ENCODE results near the gene GLO1. TPM values are rescaled to one million over a fixed set of nuclear protein-coding genes. Genes with fewer than 3 reads are reported as not detected.

The GLO1 gene
- total RNA-seq, 4 donors from 2014 or later, result 53.4 to 104 (median 76.1) TPM

DNA sequence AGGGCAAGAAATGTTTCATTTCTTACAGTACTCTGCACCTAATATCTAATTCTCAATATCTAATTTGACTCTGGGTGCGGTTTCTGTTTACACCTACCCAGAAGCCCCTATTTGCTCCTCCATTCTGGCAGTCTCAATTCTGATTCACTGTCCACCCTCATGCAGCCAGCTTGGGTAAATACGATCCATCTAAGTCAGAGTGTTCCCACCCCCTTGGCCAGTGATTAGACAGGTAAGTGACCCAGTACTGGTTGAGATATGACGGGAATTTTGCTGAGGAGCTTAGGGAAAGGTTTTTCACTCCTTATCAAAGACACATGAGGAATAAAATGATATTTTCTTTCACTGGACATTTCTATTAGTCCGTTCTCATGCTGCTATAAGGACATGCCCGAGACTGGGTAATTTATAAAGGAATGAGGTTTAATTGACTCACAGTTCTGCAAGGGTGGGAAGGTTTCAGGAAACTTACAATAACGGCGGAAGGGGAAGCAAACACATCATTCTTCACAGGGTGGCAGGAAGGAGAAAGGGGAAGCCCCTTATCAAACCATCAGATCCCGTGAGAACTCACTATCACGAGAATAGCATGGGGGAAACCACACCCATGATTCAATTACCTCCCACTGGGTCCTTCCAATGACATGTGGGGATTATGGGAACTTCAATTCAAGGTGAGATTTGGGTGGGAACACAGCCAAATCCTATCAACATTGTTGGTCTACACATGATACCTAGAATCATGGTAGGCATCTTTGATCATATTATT, 29.4 kb downstream of the GLO1 start:
- WGBS, 2 donors, result 31 to 38% methylated on average over 6 to 9 of the region's 9 CpGs
- no peak overlapping the region for H3K27ac ChIP-seq
- intact Hi-C loops (cut with DNase I), result no loop called here

DNA sequence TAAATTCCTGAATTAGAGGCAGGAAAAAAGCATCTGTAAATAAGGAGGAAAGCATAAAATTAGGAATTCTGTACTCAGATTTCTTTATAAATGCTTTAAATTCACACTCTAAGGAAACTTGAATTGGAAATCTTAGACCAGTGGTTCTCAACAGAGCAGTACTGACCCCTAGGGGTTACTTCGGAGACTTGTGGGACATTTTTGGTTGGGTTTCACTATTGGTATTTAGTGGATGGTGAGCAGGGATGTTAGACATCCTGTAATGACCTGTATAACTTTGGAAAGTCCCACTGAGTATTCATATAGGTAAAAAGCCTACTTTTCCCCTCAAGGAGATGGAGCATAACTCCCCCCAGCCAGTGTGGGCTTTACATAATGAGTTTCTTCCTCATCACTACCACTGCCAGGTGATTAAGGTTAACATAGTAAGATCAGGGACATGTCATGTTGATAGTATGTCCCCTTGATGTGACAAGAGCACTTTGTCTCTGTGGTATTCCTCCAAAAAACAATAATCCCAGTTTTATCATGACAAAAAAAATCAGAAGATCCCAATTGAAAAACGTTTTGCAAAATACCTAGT, 31.0 kb downstream of the GLO1 start:
- intact Hi-C loops (cut with DNase I), result no loop called here
- TF ChIP-seq, protein P1, sequence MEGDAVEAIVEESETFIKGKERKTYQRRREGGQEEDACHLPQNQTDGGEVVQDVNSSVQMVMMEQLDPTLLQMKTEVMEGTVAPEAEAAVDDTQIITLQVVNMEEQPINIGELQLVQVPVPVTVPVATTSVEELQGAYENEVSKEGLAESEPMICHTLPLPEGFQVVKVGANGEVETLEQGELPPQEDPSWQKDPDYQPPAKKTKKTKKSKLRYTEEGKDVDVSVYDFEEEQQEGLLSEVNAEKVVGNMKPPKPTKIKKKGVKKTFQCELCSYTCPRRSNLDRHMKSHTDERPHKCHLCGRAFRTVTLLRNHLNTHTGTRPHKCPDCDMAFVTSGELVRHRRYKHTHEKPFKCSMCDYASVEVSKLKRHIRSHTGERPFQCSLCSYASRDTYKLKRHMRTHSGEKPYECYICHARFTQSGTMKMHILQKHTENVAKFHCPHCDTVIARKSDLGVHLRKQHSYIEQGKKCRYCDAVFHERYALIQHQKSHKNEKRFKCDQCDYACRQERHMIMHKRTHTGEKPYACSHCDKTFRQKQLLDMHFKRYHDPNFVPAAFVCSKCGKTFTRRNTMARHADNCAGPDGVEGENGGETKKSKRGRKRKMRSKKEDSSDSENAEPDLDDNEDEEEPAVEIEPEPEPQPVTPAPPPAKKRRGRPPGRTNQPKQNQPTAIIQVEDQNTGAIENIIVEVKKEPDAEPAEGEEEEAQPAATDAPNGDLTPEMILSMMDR (IDR thresholded peaks at IDR 0.05), result peak; percentile 28 to 70 (median 53)
- TF ChIP-seq POLR2A (IDR thresholded peaks at IDR 0.05), result no peak
- WGBS, 2 donors, result 0 to 8% methylated on average over 2 of the region's 2 CpGs
- DNase-seq, result no peak
- Histone ChIP-seq H3K9me3 (no peaks in the 10 kb centered on the region), H3K4me3 (no peak overlapping the region), H3K27ac (no peak overlapping the region), H3K36me3 (peaks cover 0 to 26% (median 0%) of the 10 kb centered on the region in 3 donors), H3K27me3 (no peaks in the 10 kb centered on the region), H3K4me1 (no peaks in the 10 kb centered on the region)

More for the DNA sequence above, 29.4 kb downstream of the GLO1 start:
- no peak overlapping the region for H3K4me3 ChIP-seq
- no peaks in the 10 kb centered on the region for H3K4me1 ChIP-seq
- no peaks in the 10 kb centered on the region for H3K27me3 ChIP-seq
- TF ChIP-seq, protein P1 (IDR thresholded peaks at IDR 0.05), result no peak
- no peak for TF ChIP-seq POLR2A (IDR thresholded peaks at IDR 0.05)
- H3K36me3 ChIP-seq, result peaks cover 0 to 42% (median 0%) of the 10 kb centered on the region in 3 donors
- DNase-seq, result no peak
- H3K9me3 ChIP-seq, result no peaks in the 10 kb centered on the region

DNA sequence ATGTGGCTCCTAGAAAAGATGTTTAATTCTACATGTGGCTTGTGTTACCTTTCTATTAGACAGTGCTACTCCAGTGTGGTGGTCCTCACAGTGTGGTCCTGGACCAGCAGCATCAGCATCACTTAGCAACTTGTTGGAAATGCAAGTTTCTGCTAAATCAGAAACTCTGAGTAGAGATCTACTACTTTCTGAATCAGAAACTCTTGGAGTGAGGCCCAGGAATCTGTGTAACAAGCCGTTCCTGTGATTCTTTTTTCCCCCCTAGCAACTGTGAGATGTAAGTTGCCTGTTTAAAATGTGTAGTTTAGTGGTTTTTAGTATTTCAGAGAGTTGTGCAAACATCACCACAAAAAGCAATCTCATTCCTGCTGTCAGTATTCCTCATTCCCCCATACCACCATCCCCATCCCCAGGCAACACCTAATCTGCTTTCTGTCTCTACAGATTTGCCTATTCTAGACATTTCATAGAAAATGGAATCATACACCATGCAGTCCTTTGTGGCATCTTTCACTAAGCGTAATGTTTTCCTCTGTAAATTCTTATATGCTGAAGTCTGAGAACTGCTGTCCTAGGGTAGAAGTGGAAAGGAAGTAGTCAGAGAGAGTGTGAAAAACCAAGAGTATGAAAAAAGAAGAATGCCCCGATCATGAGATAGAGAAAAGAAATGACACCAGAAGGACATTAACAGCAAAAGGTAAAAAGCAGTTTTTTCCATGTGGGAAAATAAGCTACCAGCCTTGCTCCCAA, 44.4 kb downstream of the GLO1 start:
- TF ChIP-seq, protein P1 (IDR thresholded peaks at IDR 0.05), result no peak
- no peak for TF ChIP-seq POLR2A (IDR thresholded peaks at IDR 0.05)
- intact Hi-C loops (cut with DNase I), result no loop called here

DNA sequence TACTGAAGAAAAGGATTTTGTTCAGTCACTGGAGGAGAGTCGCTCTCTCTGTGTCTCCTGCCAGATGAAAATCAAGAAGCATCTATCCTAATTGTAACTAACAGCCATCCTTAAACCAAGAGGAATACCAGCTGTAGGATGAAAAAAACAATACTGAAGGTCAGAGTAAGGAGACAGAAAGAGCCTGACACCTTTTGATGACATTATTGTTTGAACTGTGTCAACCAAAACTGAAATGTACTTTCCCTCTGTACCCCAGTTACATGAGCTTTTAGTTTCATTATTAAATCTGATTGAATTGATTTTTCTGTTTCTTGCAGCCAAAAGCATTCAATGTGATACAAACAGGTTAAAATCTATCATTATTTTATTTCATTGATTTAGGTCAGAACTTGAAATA, 46.0 kb downstream of the GLO1 start:
- H3K27ac ChIP-seq, result no peak overlapping the region
- H3K9me3 ChIP-seq, result no peaks in the 10 kb centered on the region
- intact Hi-C loops (cut with DNase I), result no loop called here
- WGBS, 2 donors, result 100% methylated on average over 1 of the region's 1 CpG
- DNase-seq, result no peak
- H3K4me1 ChIP-seq, result no peaks in the 10 kb centered on the region
- no peak overlapping the region for H3K4me3 ChIP-seq
- no peaks in the 10 kb centered on the region for H3K27me3 ChIP-seq
- TF ChIP-seq POLR2A (IDR thresholded peaks at IDR 0.05), result no peak
- TF ChIP-seq, protein P1 (IDR thresholded peaks at IDR 0.05), result no peak
- H3K36me3 ChIP-seq, result peaks cover 0 to 10% (median 0%) of the 10 kb centered on the region in 3 donors

More for the DNA sequence above, 44.4 kb downstream of the GLO1 start:
- Histone ChIP-seq H3K27me3 (no peaks in the 10 kb centered on the region), H3K9me3 (no peaks in the 10 kb centered on the region), H3K27ac (no peak overlapping the region), H3K4me3 (no peak overlapping the region), H3K36me3 (peaks cover 0 to 10% (median 0%) of the 10 kb centered on the region in 3 donors), H3K4me1 (no peaks in the 10 kb centered on the region)
- 83 to 86% methylated on average over 3 of the region's 3 CpGs for whole genome bisulfite sequencing, 2 donors
- DNase-seq, result no peak

DNA sequence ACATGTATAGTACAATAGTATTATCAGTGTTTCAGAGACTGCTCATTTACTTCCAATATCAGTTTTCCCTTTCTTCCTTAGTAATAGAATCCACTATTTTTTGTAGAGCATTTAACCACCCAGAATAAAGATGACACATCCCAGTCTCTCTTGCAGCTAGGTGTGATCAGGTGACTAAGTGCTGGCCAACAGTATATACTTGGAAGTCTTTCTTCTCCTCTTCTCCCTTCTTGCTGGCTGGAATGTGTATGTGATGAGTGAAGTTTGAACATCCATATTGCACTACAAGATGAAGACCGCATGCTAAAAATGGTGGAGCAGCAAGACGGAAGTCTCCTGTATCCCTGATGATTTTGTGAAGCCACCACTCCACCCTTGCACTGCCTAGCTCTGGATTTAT, 48.7 kb downstream of the GLO1 start:
- no peaks in the 10 kb centered on the region for H3K27me3 ChIP-seq
- 97% methylated on average over 2 of the region's 2 CpGs for WGBS, 2 donors

More for the DNA sequence above, 48.7 kb downstream of the GLO1 start:
- H3K9me3 ChIP-seq, result no peaks in the 10 kb centered on the region
- intact Hi-C loops (cut with DNase I), result no loop called here
- H3K4me1 ChIP-seq, result no peaks in the 10 kb centered on the region
- no peak for TF ChIP-seq POLR2A (IDR thresholded peaks at IDR 0.05)
- TF ChIP-seq, protein P1 (IDR thresholded peaks at IDR 0.05), result no peak
- H3K27ac ChIP-seq, result no peak overlapping the region
- no peak for DNase-seq
- H3K36me3 ChIP-seq, result peaks cover 0 to 10% (median 0%) of the 10 kb centered on the region in 3 donors
- no peak overlapping the region for H3K4me3 ChIP-seq

Data from esophagus squamous epithelium (tissue), 5 donors.